A549 (cell line): ENCODE results near the gene DLGAP1. TPM values are rescaled to one million over a fixed set of nuclear protein-coding genes. Genes with fewer than 3 reads are reported as not detected.
"Not testable (repeated sequence)": the region's sequence is repeated elsewhere in the genome, so short reads cannot be mapped to it uniquely, and the experiment has no call there.

Experiments used
- ATAC-seq, 2 experiments: fragments of 200-7000 bp in 1 of 2; fragments of >200 bp in 1 of 2; cut with Nextera tagmentation in 1 of 2; cut with Tn5 transposase in 1 of 2; 3 replicates each; pipeline versions ENCODE4 v1.8.0 to v1.9.1; 2018 to 2020; ENCODE audit warnings: mild to moderate bottlenecking in 1 of 2, moderate library complexity in 1 of 2
- CTCF ChIA-PET: fragments of 300-600 bp; sonication (Branson Sonifier 250); formaldehyde crosslinking; extraction: SDS; loops from one replicate; lab custom pipeline; 2021; ENCODE audit warnings: antibody characterized with exemption, inconsistent platforms; lab: Yijun Ruan, JAX
- POLR2A ChIA-PET: fragments of 350-600 bp; formaldehyde crosslinking; extraction: SDS; loops from one replicate; lab custom pipeline; 2021; ENCODE audit warnings: antibody characterized with exemption, inconsistent platforms; lab: Yijun Ruan, JAX
- DNase-seq, 2 experiments: peaks; one replicate each; pipeline versions ENCODE4 v3.0.0 to v3.0.0-alpha.2; 2011 to 2016; ENCODE audit warnings: low read depth in 1 of 2, low spot score in 1 of 2
- FAIRE-seq: peaks from 2 replicates; lab custom pipeline; 2011; peaks lifted over from hg19 to GRCh38; lab: Jason Lieb, UNC
- H3K27ac ChIP-seq, 2 experiments: fragments of >200 bp; sonication (Bioruptor Twin); formaldehyde crosslinking; 3 replicates each; pipeline ENCODE4 v1.5.1; 2016 to 2017
- H3K4me1 ChIP-seq: fragments of >200 bp; sonication (Bioruptor Twin); formaldehyde crosslinking; 3 replicates; pipeline ENCODE4 v1.6.1; 2016
- H3K4me2 ChIP-seq: fragments of >200 bp; sonication (Bioruptor Twin); formaldehyde crosslinking; 3 replicates; pipeline ENCODE4 v1.6.1; 2016
- H3K4me3 ChIP-seq: fragments of >200 bp; sonication (Bioruptor Twin); formaldehyde crosslinking; 3 replicates; pipeline ENCODE4 v1.5.1; 2016
- H3K9me3 ChIP-seq: fragments of >200 bp; sonication (Bioruptor Twin); formaldehyde crosslinking; 3 replicates; pipeline ENCODE4 v1.6.1; 2016
- CBX8 ChIP-seq: fragments of 200-600 bp; sonication (generic); IDR thresholded peaks from 2 replicates; pipeline ENCODE4 v1.6.1; 2016
- CHD2 ChIP-seq: fragments of 150-350 bp; IDR thresholded peaks from 2 replicates; pipeline ENCODE4 v1.6.1; 2014; ENCODE audit warnings: low read length; ENCODE audit not compliant: partially characterized antibody
- CTCF ChIP-seq: fragments of >200 bp; sonication (Bioruptor Twin); formaldehyde crosslinking; IDR thresholded peaks from 3 replicates; pipeline ENCODE4 v1.5.1; 2016
- EHF ChIP-seq: fragments of 250-450 bp; sonication (Bioruptor Pico); IDR thresholded peaks from 2 replicates; pipeline ENCODE4 v1.5.0; 2020; ENCODE audit warnings: mild to moderate bottlenecking
- FOXS1 ChIP-seq: fragments of 250-450 bp; sonication (Bioruptor Pico); IDR thresholded peaks from 2 replicates; pipeline ENCODE4 v1.5.0; 2020; ENCODE audit warnings: mild to moderate bottlenecking, moderate library complexity
- GATA3 ChIP-seq: IDR thresholded peaks from 2 replicates; pipeline ENCODE4 v1.6.1; 2012; ENCODE audit warnings: borderline replicate concordance
- HDAC2 ChIP-seq: fragments of 200-600 bp; sonication (generic); IDR thresholded peaks from 2 replicates; pipeline ENCODE4 v1.6.1; 2016
- HEYL ChIP-seq: fragments of 250-450 bp; sonication (Bioruptor Pico); IDR thresholded peaks from 2 replicates; pipeline ENCODE4 v1.8.0; 2021; ENCODE audit warnings: mild to moderate bottlenecking, moderate library complexity
- HMGXB4 ChIP-seq: fragments of 250-450 bp; sonication (Bioruptor Pico); IDR thresholded peaks from 2 replicates; pipeline ENCODE4 v1.5.0; 2021; ENCODE audit warnings: mild to moderate bottlenecking, moderate library complexity, borderline replicate concordance
- JUN ChIP-seq, 2 experiments: fragments of >200 bp; sonication (Bioruptor Twin); formaldehyde crosslinking; IDR thresholded peaks; 2 replicates in 1 of 2; 3 replicates in 1 of 2; pipeline ENCODE4 v1.6.1; 2016 to 2017
- JUNB ChIP-seq: fragments of >200 bp; sonication (Bioruptor Twin); formaldehyde crosslinking; IDR thresholded peaks from 2 replicates; pipeline ENCODE4 v1.6.1; 2016
- KDM1A ChIP-seq: fragments of 200-600 bp; sonication (generic); IDR thresholded peaks from 2 replicates; pipeline ENCODE4 v1.6.1; 2016; ENCODE audit warnings: low read depth, mild to moderate bottlenecking
- KDM5A ChIP-seq: fragments of 200-600 bp; sonication (generic); IDR thresholded peaks from 2 replicates; pipeline ENCODE4 v1.6.1; 2016; ENCODE audit warnings: antibody characterized with exemption, mild to moderate bottlenecking
- NFE2L2 ChIP-seq: fragments of 150-350 bp; conservative IDR thresholded peaks from 2 replicates; pipeline ENCODE4 v1.6.1; 2014; ENCODE audit warnings: low read length
- NR3C1 ChIP-seq: fragments of >200 bp; sonication (Bioruptor Twin); formaldehyde crosslinking; IDR thresholded peaks from 3 replicates; pipeline ENCODE4 v1.6.1; 2017
- POLR2A ChIP-seq: IDR thresholded peaks from 2 replicates; pipeline ENCODE4 v1.6.1; 2012; ENCODE audit warnings: mild to moderate bottlenecking, low read length
- RAD21 ChIP-seq, 2 experiments: fragments of >200 bp in 1 of 2; sonication (Bioruptor Twin) in 1 of 2; formaldehyde crosslinking in 1 of 2; IDR thresholded peaks in 1 of 2; conservative IDR thresholded peaks in 1 of 2; 2 replicates in 1 of 2; 3 replicates in 1 of 2; pipeline ENCODE4 v1.6.1; 2012 to 2018; ENCODE audit warnings: inconsistent platforms in 1 of 2
- RNF2 ChIP-seq: fragments of 200-600 bp; sonication (generic); IDR thresholded peaks from 2 replicates; pipeline ENCODE4 v1.6.1; 2016; ENCODE audit warnings: low read depth, mild to moderate bottlenecking, antibody characterized with exemption, moderate library complexity, borderline replicate concordance
- SMC3 ChIP-seq: fragments of >200 bp; sonication (Bioruptor Twin); formaldehyde crosslinking; IDR thresholded peaks from 3 replicates; pipeline ENCODE4 v1.6.1; 2018; ENCODE audit warnings: inconsistent platforms
- TP53 ChIP-seq: fragments of 250-450 bp; sonication (Bioruptor Pico); IDR thresholded peaks from 2 replicates; pipeline ENCODE4 v1.5.0; 2021; ENCODE audit warnings: mild to moderate bottlenecking, moderate library complexity
- WGBS: methylation state at CpG from one replicate; pipeline ENCODE4 v1.1.6; 2017; ENCODE audit errors: missing lambda C conversion rate; 5-methylcytosine and 5-hydroxymethylcytosine counted together
- polyA plus RNA-seq, 4 experiments: library from polyadenylated mRNA; depleted of rRNA in 3 of 4; stranded (reverse); fragments of >200 nt; fragmentation: RNase III in 1 of 4; extraction: RNeasy Plus Mini Kit Qiagen cat#74134 plus additional on column Dnase treatment in 1 of 4; gene quantifications; 2 replicates in 3 of 4; 3 replicates in 1 of 4; pipeline ENCODE4 v1.2.3, GENCODE V29; 2011 to 2017
- TF ChIP-seq, protein P1 (sequence below): fragments of 250-450 bp; sonication (Bioruptor Pico); IDR thresholded peaks from 2 replicates; pipeline ENCODE4 v1.5.0; 2020; ENCODE audit warnings: low read depth, mild to moderate bottlenecking, moderate library complexity
- TF ChIP-seq, protein P2 (sequence below): IDR thresholded peaks from 2 replicates; pipeline ENCODE4 v1.6.1; 2012
- TF ChIP-seq, protein P3 (sequence below): fragments of >200 bp; sonication (Bioruptor Twin); formaldehyde crosslinking; IDR thresholded peaks from 2 replicates; pipeline ENCODE4 v1.6.1; 2016

DLGAP1 gene
- polyA plus RNA-seq, 2 of the 4 experiments (the other 2 are of a cell fraction) = 0.04 to 0.12 TPM

- H3K9me3 ChIP-seq, H3K4me2 ChIP-seq, FAIRE-seq, POLR2A ChIA-PET, H3K4me1 ChIP-seq, DNase-seq, H3K27ac ChIP-seq, H3K4me3 ChIP-seq, ATAC-seq, CTCF ChIA-PET: not testable (repeated sequence)
- 42% methylated on average over 4 of the region's 4 CpGs for WGBS
Measured at GRCh38 chr18:4034815-4035214, 420.3 kb downstream of the DLGAP1 start.

GRCh38 chr18:4026542-4026941 is 428.6 kb downstream of the DLGAP1 start:
- CTCF ChIA-PET = no interaction called here
- H3K27ac ChIP-seq = no peak overlapping the region
- TF ChIP-seq GATA3 = no peak
- TF ChIP-seq RNF2 = no peak
- TF ChIP-seq, protein P1, sequence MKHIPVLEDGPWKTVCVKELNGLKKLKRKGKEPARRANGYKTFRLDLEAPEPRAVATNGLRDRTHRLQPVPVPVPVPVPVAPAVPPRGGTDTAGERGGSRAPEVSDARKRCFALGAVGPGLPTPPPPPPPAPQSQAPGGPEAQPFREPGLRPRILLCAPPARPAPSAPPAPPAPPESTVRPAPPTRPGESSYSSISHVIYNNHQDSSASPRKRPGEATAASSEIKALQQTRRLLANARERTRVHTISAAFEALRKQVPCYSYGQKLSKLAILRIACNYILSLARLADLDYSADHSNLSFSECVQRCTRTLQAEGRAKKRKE = no peak
- TF ChIP-seq RAD21 (conservative IDR thresholded peaks at IDR 0.05 in 1 of 2, IDR thresholded peaks at IDR 0.05 in 1 of 2) = no peak
- TF ChIP-seq SMC3 = no peak
- no peak for TF ChIP-seq NR3C1
- TF ChIP-seq EHF (CRISPR knock-in tag) = no peak
- TF ChIP-seq TP53 (CRISPR knock-in tag) = no peak
- TF ChIP-seq NFE2L2 = no peak
- TF ChIP-seq, protein P2, sequence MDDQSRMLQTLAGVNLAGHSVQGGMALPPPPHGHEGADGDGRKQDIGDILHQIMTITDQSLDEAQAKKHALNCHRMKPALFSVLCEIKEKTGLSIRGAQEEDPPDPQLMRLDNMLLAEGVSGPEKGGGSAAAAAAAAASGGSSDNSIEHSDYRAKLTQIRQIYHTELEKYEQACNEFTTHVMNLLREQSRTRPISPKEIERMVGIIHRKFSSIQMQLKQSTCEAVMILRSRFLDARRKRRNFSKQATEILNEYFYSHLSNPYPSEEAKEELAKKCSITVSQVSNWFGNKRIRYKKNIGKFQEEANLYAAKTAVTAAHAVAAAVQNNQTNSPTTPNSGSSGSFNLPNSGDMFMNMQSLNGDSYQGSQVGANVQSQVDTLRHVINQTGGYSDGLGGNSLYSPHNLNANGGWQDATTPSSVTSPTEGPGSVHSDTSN = no peak
- no peak for TF ChIP-seq HEYL (CRISPR knock-in tag)
- no peak for TF ChIP-seq FOXS1
- TF ChIP-seq HDAC2 = no peak
- H3K4me2 ChIP-seq = no peak overlapping the region
- ATAC-seq (no peak), FAIRE-seq (no peak), DNase-seq (no peak)
- H3K4me1 ChIP-seq = no peaks in the 10 kb centered on the region
- WGBS = 10% methylated on average over 1 of the region's 1 CpG
- no peaks in the 10 kb centered on the region for H3K9me3 ChIP-seq
- no peak overlapping the region for H3K4me3 ChIP-seq
- POLR2A ChIA-PET = no interaction called here

DNA sequence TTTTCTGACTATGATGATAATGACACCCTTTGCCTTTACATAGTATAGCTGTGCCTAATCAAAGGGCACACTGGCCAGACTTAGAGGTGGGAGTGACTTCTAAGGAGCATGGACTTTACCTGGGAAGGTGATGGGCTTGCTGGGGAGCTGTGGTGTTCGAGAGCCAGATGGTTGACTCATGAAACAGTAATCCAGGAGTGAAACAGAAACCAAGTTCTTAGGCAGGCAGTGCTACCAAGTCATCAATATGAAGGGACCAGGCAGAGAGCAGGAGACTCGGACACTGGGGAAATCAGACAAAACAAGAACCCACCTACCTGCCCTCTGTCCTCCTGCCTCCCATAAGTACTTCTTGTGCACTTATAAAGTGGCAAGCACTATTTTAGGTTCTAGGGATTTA is 430.4 kb downstream of the DLGAP1 start:
- Histone ChIP-seq H3K4me1 (no peaks in the 10 kb centered on the region), H3K9me3 (no peaks in the 10 kb centered on the region), H3K4me2 (no peak overlapping the region), H3K4me3 (no peak overlapping the region), H3K27ac (no peak overlapping the region)
- WGBS = 34% methylated on average over 2 of the region's 2 CpGs
- ATAC-seq (no peak), FAIRE-seq (no peak), DNase-seq (no peak)
- TF ChIP-seq EHF (CRISPR knock-in tag) (no peak), KDM5A (no peak), CBX8 (no peak), CTCF (no peak), HEYL (CRISPR knock-in tag) (no peak), NR3C1 (no peak), POLR2A (no peak), RAD21 (conservative IDR thresholded peaks at IDR 0.05 in 1 of 2, IDR thresholded peaks at IDR 0.05 in 1 of 2) (no peak), RNF2 (no peak), TP53 (CRISPR knock-in tag) (no peak), JUN (IDR thresholded peaks at IDR 0.05) (no peak), CHD2 (no peak), HMGXB4 (CRISPR knock-in tag) (no peak), JUNB (no peak), KDM1A (no peak)
- TF ChIP-seq, protein P3, sequence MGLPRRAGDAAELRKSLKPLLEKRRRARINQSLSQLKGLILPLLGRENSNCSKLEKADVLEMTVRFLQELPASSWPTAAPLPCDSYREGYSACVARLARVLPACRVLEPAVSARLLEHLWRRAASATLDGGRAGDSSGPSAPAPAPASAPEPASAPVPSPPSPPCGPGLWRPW = no peak
- ChIA-PET CTCF (interaction anchor here (1.1 kb wide), 1 partner anchor 26 kb away, joined by 3 read pairs; no protein-coding TSS in a partner anchor), POLR2A (no interaction called here)

DNA sequence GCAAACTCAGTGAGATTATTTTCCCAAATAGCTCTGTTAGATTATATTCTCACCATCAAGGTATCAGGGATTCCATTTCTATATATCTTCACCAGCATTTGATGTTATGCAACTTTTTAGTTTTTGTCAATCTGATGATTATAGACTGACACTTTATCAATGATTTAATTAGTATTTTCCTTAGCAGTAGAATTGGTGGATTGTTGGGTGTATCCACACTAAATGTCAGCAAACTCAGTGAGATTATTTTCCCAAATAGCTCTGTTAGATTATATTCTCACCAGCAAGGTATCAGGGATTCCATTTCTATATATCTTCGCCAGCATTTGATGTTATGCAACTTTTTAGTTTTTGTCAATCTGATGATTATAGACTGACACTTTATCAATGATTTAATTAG is 432.4 kb downstream of the DLGAP1 start:
- FAIRE-seq, H3K4me1 ChIP-seq, H3K4me2 ChIP-seq, ATAC-seq, CTCF ChIA-PET, POLR2A ChIA-PET, DNase-seq, H3K4me3 ChIP-seq, H3K9me3 ChIP-seq, H3K27ac ChIP-seq: not testable (repeated sequence)
- 67% methylated on average over 1 of the region's 1 CpG for WGBS
